Endothelial cell of umbilical vein (primary cell): ENCODE data around the gene PRX. TPM values are rescaled to one million over a fixed set of nuclear protein-coding genes. Genes with fewer than 3 reads are reported as not detected.

ENCODE experiments used
- Bru-seq: library from RNA; stranded (reverse); fragments of 400-500 nt; gene quantifications from one replicate; lab custom pipeline; 2021; lab: Mats Ljungman, UMichigan
- BruChase-seq, 2 experiments: library from RNA; stranded (reverse); fragments of 400-500 nt; gene quantifications; one replicate each; lab custom pipeline; 2021; lab: Mats Ljungman, UMichigan
- BruUV-seq: library from RNA; stranded (reverse); fragments of 400-500 nt; replicated peaks from 2 replicates; lab custom pipeline; 2021; lab: Mats Ljungman, UMichigan
- CTCF ChIA-PET: fragments of 300-600, 350-600 bp; sonication (Branson Sonifier 250); formaldehyde crosslinking; loops from one replicate; lab custom pipeline; 2021; ENCODE audit warnings: antibody characterized with exemption, inconsistent platforms; lab: Charles Lee
- POLR2A ChIA-PET: fragments of 300-600, 350-600 bp; sonication (Branson Sonifier 250); formaldehyde crosslinking; loops from one replicate; lab custom pipeline; 2021; ENCODE audit warnings: antibody characterized with exemption, inconsistent platforms; lab: Charles Lee
- DNase-seq: peaks from one replicate; pipeline ENCODE4 v3.0.0-alpha.2; 2011; ENCODE audit warnings: low read depth, low spot score
- FAIRE-seq: peaks from 2 replicates; lab custom pipeline; 2011; peaks lifted over from hg19 to GRCh38; lab: Jason Lieb, UNC
- H2AFZ ChIP-seq: 2 replicates; pipeline ENCODE4 v1.6.0; 2012; ENCODE audit warnings: low read depth, low read length, control low read depth, inconsistent platforms
- H3K27ac ChIP-seq: 2 replicates; pipeline ENCODE4 v1.5.1; 2011; ENCODE audit warnings: low read depth, mild to moderate bottlenecking, control low read depth, low read length, moderate library complexity; ENCODE audit not compliant: insufficient read depth
- H3K27me3 ChIP-seq, 2 experiments: 2 replicates each; pipeline versions ENCODE4 v1.6.0 to v1.6.1; 2011; ENCODE audit warnings: low read length in 2 of 2, mixed read lengths in 1 of 2; ENCODE audit not compliant: control insufficient read depth in 2 of 2, insufficient read depth in 2 of 2
- H3K36me3 ChIP-seq, 2 experiments: 2 replicates in 1 of 2; 3 replicates in 1 of 2; pipeline ENCODE4 v1.5.1; 2011; ENCODE audit warnings: low read length in 2 of 2, mild to moderate bottlenecking in 1 of 2, moderate library complexity in 1 of 2; ENCODE audit not compliant: control insufficient read depth in 2 of 2, insufficient read depth in 2 of 2; ENCODE audit errors: extremely low read depth in 1 of 2
- H3K4me1 ChIP-seq: 3 replicates; pipeline ENCODE4 v1.5.1; 2011; ENCODE audit warnings: mild to moderate bottlenecking, low read length; ENCODE audit not compliant: control insufficient read depth, insufficient read depth; ENCODE audit errors: extremely low read depth
- H3K4me2 ChIP-seq: 2 replicates; pipeline ENCODE4 v1.6.1; 2011; ENCODE audit warnings: low read length, control low read depth, mixed read lengths; ENCODE audit not compliant: insufficient read depth
- H3K4me3 ChIP-seq, 3 experiments: fragments of 200-600 bp in 1 of 3; sonication (generic), shearing (Covaris generic) in 1 of 3; replicated peaks in 1 of 3; 2 replicates each; pipeline ENCODE4 v1.5.1; 2011 to 2016; ENCODE audit warnings: control low read depth in 3 of 3, low read length in 3 of 3, mild to moderate bottlenecking in 2 of 3, inconsistent platforms in 1 of 3, low read depth in 1 of 3, moderate library complexity in 1 of 3; ENCODE audit not compliant: insufficient read depth in 1 of 3
- H3K79me2 ChIP-seq: 2 replicates; pipeline ENCODE4 v1.6.0; 2012; ENCODE audit warnings: low read length, inconsistent platforms; ENCODE audit not compliant: control insufficient read depth, insufficient read depth
- H3K9ac ChIP-seq: replicated peaks from 2 replicates; pipeline ENCODE3; 2011; ENCODE audit warnings: low read length, control low read depth; ENCODE audit not compliant: insufficient read depth; ENCODE audit errors: extremely low read depth
- H3K9me1 ChIP-seq: replicated peaks from 3 replicates; pipeline ENCODE4 v1.6.0; 2011; ENCODE audit warnings: mild to moderate bottlenecking, low read length; ENCODE audit not compliant: control insufficient read depth, insufficient read depth; ENCODE audit errors: extremely low read depth
- H3K9me3 ChIP-seq: replicated peaks from 2 replicates; pipeline ENCODE4 v1.5.1; 2012; ENCODE audit warnings: low read length, inconsistent platforms; ENCODE audit not compliant: control insufficient read depth, insufficient read depth
- H4K20me1 ChIP-seq: replicated peaks from 2 replicates; pipeline ENCODE3; 2011; ENCODE audit warnings: mild to moderate bottlenecking, low read length; ENCODE audit not compliant: control insufficient read depth, insufficient read depth; ENCODE audit errors: extremely low read depth
- EZH2 ChIP-seq: IDR thresholded peaks from 2 replicates; pipeline ENCODE4 v1.6.1; 2012; ENCODE audit warnings: borderline replicate concordance, low read depth, mild to moderate bottlenecking, moderate library complexity, low read length, inconsistent platforms; ENCODE audit not compliant: severe bottlenecking
- JUN ChIP-seq: IDR thresholded peaks from 2 replicates; pipeline ENCODE4 v1.6.1; 2011; ENCODE audit warnings: borderline replicate concordance, low read depth; ENCODE audit not compliant: insufficient read length, insufficient read depth
- MAX ChIP-seq: IDR thresholded peaks from 2 replicates; pipeline ENCODE4 v1.6.1; 2011; ENCODE audit not compliant: insufficient read depth, insufficient read length
- POLR2A ChIP-seq: IDR thresholded peaks from 2 replicates; pipeline ENCODE4 v1.6.1; 2012; ENCODE audit warnings: low read depth, mild to moderate bottlenecking, control low read depth, low read length
- dilution Hi-C: fragments of 300-500 bp; cut with MboI; formaldehyde crosslinking; loops from one replicate; pipeline ENCODE4 v1.15.0; 2019; ENCODE audit warnings: low sequenced_read_pairs; ENCODE audit not compliant: extremely low pct_ligation_motif_present
- intact Hi-C: fragments of 100-400 bp; cut with micrococcal nuclease; formaldehyde crosslinking; loops from one replicate; pipeline ENCODE4 v1.10.0; 2022
- long read RNA-seq: library from polyadenylated mRNA; stranded (forward); transcript quantifications from one replicate; pipeline ENCODE4 v2.0.0, GENCODE V29; 2021
- polyA minus RNA-seq, 3 experiments: library from RNA; depleted of rRNA, polyadenylated mRNA; stranded (reverse); fragments of >200 nt; gene quantifications; 1 replicate in 1 of 3; 2 replicates in 2 of 3; pipeline ENCODE4 v1.2.3, GENCODE V29; 2011
- polyA plus RNA-seq, 4 experiments: library from polyadenylated mRNA; depleted of rRNA in 3 of 4; stranded (reverse) in 3 of 4; unstranded in 1 of 4; fragments of >200 nt; gene quantifications; 2 replicates each; pipeline versions ENCODE4 v1.2.1 to v1.2.3, GENCODE V29; 2011 to 2012; ENCODE audit warnings: missing spikeins in 1 of 4
- total RNA-seq: library from RNA; stranded (reverse); gene quantifications from 2 replicates; pipeline ENCODE4 v1.2.3, GENCODE V29; 2021

PRX gene, protein sequence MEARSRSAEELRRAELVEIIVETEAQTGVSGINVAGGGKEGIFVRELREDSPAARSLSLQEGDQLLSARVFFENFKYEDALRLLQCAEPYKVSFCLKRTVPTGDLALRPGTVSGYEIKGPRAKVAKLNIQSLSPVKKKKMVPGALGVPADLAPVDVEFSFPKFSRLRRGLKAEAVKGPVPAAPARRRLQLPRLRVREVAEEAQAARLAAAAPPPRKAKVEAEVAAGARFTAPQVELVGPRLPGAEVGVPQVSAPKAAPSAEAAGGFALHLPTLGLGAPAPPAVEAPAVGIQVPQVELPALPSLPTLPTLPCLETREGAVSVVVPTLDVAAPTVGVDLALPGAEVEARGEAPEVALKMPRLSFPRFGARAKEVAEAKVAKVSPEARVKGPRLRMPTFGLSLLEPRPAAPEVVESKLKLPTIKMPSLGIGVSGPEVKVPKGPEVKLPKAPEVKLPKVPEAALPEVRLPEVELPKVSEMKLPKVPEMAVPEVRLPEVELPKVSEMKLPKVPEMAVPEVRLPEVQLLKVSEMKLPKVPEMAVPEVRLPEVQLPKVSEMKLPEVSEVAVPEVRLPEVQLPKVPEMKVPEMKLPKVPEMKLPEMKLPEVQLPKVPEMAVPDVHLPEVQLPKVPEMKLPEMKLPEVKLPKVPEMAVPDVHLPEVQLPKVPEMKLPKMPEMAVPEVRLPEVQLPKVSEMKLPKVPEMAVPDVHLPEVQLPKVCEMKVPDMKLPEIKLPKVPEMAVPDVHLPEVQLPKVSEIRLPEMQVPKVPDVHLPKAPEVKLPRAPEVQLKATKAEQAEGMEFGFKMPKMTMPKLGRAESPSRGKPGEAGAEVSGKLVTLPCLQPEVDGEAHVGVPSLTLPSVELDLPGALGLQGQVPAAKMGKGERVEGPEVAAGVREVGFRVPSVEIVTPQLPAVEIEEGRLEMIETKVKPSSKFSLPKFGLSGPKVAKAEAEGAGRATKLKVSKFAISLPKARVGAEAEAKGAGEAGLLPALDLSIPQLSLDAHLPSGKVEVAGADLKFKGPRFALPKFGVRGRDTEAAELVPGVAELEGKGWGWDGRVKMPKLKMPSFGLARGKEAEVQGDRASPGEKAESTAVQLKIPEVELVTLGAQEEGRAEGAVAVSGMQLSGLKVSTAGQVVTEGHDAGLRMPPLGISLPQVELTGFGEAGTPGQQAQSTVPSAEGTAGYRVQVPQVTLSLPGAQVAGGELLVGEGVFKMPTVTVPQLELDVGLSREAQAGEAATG (N-terminal part only)
- total RNA-seq = 1.3 and 1.7 TPM in 2 replicates
- 0.43 and 0.80 TPM in 2 replicates for polyA plus RNA-seq
- polyA plus RNA-seq (2011; cell fraction: cytosol; rRNA removed) = 0.92 and 1.2 TPM in 2 replicates
- 1.1 and 1.3 TPM in 2 replicates for polyA plus RNA-seq (2011; cell fraction: nucleus; rRNA removed)
- 0.75 and 1.7 TPM in 2 replicates for polyA plus RNA-seq (2012)
- polyA minus RNA-seq = 0.36 and 0.53 TPM in 2 replicates
- 0.20 TPM for polyA minus RNA-seq (2011; cell fraction: cytosol; rRNA and poly(A)+ RNA removed)
- polyA minus RNA-seq (2011; cell fraction: nucleus; rRNA and poly(A)+ RNA removed) = 0.29 and 0.34 TPM in 2 replicates
- Bru-seq, nascent RNA = percentile 19 among the genes with signal in this experiment
- BruChase-seq, experiment 1, labeled RNA remaining after a 6-hour chase = percentile 45 among the genes with signal in this experiment
- BruChase-seq, experiment 2, labeled RNA remaining after a 2-hour chase = percentile 35 among the genes with signal in this experiment
- long read RNA-seq, partial matches to known transcripts = 0 of 1 reads
- long read RNA-seq, other reads (novel, unspliced or antisense) = 1 of 1 reads

GRCh38 chr19:40413291-40413845 lies at the start of gene PRX:
Gene PRX, minus strand, starts transcription at chr19:40413378. Its CDS starts 5,446 bp downstream, at chr19:40407932.
- dilution Hi-C loops = no loop called here
- H2AFZ ChIP-seq = peak within 1 kb of the TSS; percentile 60
- peaks cover 11% of the 10 kb centered on the region for H3K4me1 ChIP-seq
- H3K36me3 ChIP-seq = no peaks in the 10 kb centered on the region
- DNase-seq (no peak), FAIRE-seq (no peak)
- H4K20me1 ChIP-seq = no peaks in the 10 kb centered on the region
- ChIA-PET CTCF (interaction anchor here (1.2 kb wide), 1 partner anchor 30 kb away, joined by 6 read pairs; no protein-coding TSS in a partner anchor), POLR2A (interaction anchor here (0.6 kb wide), 1 partner anchor 747 kb away, joined by 3 read pairs; no protein-coding TSS in a partner anchor)
- H3K4me3 ChIP-seq = no peak within 1 kb of the TSS
- intact Hi-C loops = no loop called here
- H3K79me2 ChIP-seq = no peaks in the 10 kb centered on the region
- H3K9me3 ChIP-seq = no peaks in the 10 kb centered on the region
- H3K27me3 ChIP-seq = no peaks in the 10 kb centered on the region
- BruUV-seq = no TSS peak
- H3K9ac ChIP-seq = no peak within 1 kb of the TSS
- no peaks in the 10 kb centered on the region for H3K9me1 ChIP-seq
- H3K27ac ChIP-seq = no peak within 1 kb of the TSS
- TF ChIP-seq EZH2 (no peak), POLR2A (no peak), MAX (no peak), JUN (no peak)
- no peak within 1 kb of the TSS for H3K4me2 ChIP-seq
